H1 (cell line): ENCODE measurements around the gene SRP9. TPM values are rescaled to one million over a fixed set of nuclear protein-coding genes. Genes with fewer than 3 reads are reported as not detected.
A peak's percentile ranks its signal among the peaks of the same experiment; 100 is the strongest.

Experiments used
- CTCF ChIA-PET: fragments of 300-600 bp; sonication (Branson Sonifier 250); formaldehyde crosslinking; loops from one replicate; lab custom pipeline; 2021; ENCODE audit not compliant: partially characterized antibody; lab: Charles Lee
- POLR2A ChIA-PET: fragments of 300-600 bp; sonication (Branson Sonifier 250); formaldehyde crosslinking; loops from one replicate; lab custom pipeline; 2021; ENCODE audit warnings: inconsistent platforms; ENCODE audit not compliant: partially characterized antibody; lab: Charles Lee
- DNase-seq, 2 experiments: peaks; one replicate each; pipeline versions ENCODE4 v3.0.0 to v3.0.0-alpha.2; 2010 to 2022; ENCODE audit warnings: low spot score in 2 of 2, low read depth in 1 of 2, mixed read lengths in 1 of 2
- FAIRE-seq: peaks from 2 replicates; lab custom pipeline; 2011; peaks lifted over from hg19 to GRCh38; lab: Jason Lieb, UNC
- H2AFZ ChIP-seq: 2 replicates; pipeline ENCODE4 v1.8.1; 2012; ENCODE audit warnings: low read length, inconsistent platforms
- H2AK5ac ChIP-seq: 2 replicates; pipeline ENCODE4 v1.6.1; 2013; ENCODE audit warnings: low read depth, low read length
- H2BK120ac ChIP-seq: replicated peaks from 2 replicates; pipeline ENCODE3; 2013; ENCODE audit warnings: low read depth, low read length, inconsistent platforms
- H2BK12ac ChIP-seq: 2 replicates; pipeline ENCODE4 v1.6.1; 2013; ENCODE audit warnings: low read depth, low read length
- H2BK15ac ChIP-seq: 2 replicates; pipeline ENCODE4 v1.6.1; 2013; ENCODE audit warnings: low read length
- H2BK20ac ChIP-seq: 2 replicates; pipeline ENCODE4 v1.6.1; 2013; ENCODE audit warnings: low read length
- H2BK5ac ChIP-seq: 2 replicates; pipeline ENCODE4 v1.6.1; 2013; ENCODE audit warnings: low read depth, low read length
- H3K14ac ChIP-seq: 2 replicates; pipeline ENCODE4 v1.6.1; 2013; ENCODE audit warnings: inconsistent platforms; ENCODE audit not compliant: insufficient read length
- H3K18ac ChIP-seq: 2 replicates; pipeline ENCODE4 v1.6.1; 2013; ENCODE audit warnings: low read length; ENCODE audit errors: extremely low read depth
- H3K23ac ChIP-seq: 2 replicates; pipeline ENCODE4 v1.6.1; 2013; ENCODE audit warnings: inconsistent platforms; ENCODE audit not compliant: insufficient read length
- H3K23me2 ChIP-seq: 2 replicates; pipeline ENCODE4 v1.6.1; 2013; ENCODE audit warnings: low read depth, low read length
- H3K27ac ChIP-seq: 2 replicates; pipeline ENCODE4 v1.6.1; 2011; ENCODE audit warnings: low read depth, low read length, inconsistent platforms
- H3K27me3 ChIP-seq, 4 experiments: replicated peaks in 1 of 4; 1 replicate in 1 of 4; 2 replicates in 3 of 4; pipeline versions ENCODE4 v1.6.1 to v1.8.1; 2011 to 2013; ENCODE audit warnings: low read length in 3 of 4, mild to moderate bottlenecking in 3 of 4, inconsistent platforms in 2 of 4, mixed read lengths in 2 of 4, moderate library complexity in 1 of 4; ENCODE audit not compliant: control insufficient read depth in 3 of 4, insufficient read depth in 3 of 4; ENCODE audit errors: extremely low read depth in 1 of 4
- H3K36me3 ChIP-seq, 4 experiments: 2 replicates each; pipeline versions ENCODE4 v1.6.1 to v1.8.1; 2011 to 2013; ENCODE audit warnings: mild to moderate bottlenecking in 4 of 4, low read length in 3 of 4, moderate library complexity in 2 of 4, control low read depth in 1 of 4, inconsistent platforms in 1 of 4; ENCODE audit not compliant: insufficient read depth in 4 of 4, control insufficient read depth in 2 of 4
- H3K4ac ChIP-seq: replicated peaks from 2 replicates; pipeline ENCODE3; 2013; ENCODE audit warnings: low read length, low read depth, mixed read lengths, inconsistent platforms; ENCODE audit not compliant: insufficient read length
- H3K4me1 ChIP-seq, 4 experiments: replicated peaks in 1 of 4; 1 replicate in 1 of 4; 2 replicates in 3 of 4; pipeline versions ENCODE4 v1.6.1 to v1.8.1; 2011 to 2013; ENCODE audit warnings: low read length in 3 of 4, inconsistent platforms in 2 of 4, mixed read lengths in 1 of 4; ENCODE audit not compliant: insufficient read depth in 4 of 4, control insufficient read depth in 3 of 4
- H3K4me2 ChIP-seq, 2 experiments: 2 replicates each; pipeline versions ENCODE4 v1.6.1 to v1.8.1; 2011 to 2013; ENCODE audit warnings: low read depth in 2 of 2, low read length in 2 of 2, control low read depth in 1 of 2, inconsistent platforms in 1 of 2, mild to moderate bottlenecking in 1 of 2; ENCODE audit not compliant: insufficient read depth in 1 of 2
- H3K4me3 ChIP-seq, 4 experiments: fragments of 200-600, 300-600 bp in 1 of 4; sonication (generic), shearing (Covaris generic), sonication (Bioruptor Twin) in 1 of 4; 2 replicates each; pipeline versions ENCODE4 v1.5.1 to v1.8.1; 2011 to 2016; ENCODE audit warnings: low read length in 4 of 4, low read depth in 3 of 4, control low read depth in 2 of 4, inconsistent platforms in 2 of 4, mild to moderate bottlenecking in 2 of 4, mixed read lengths in 1 of 4, moderate library complexity in 1 of 4; ENCODE audit not compliant: insufficient read depth in 2 of 4; ENCODE audit errors: extremely low read depth in 1 of 4
- H3K56ac ChIP-seq: replicated peaks from 2 replicates; pipeline ENCODE3; 2013; ENCODE audit warnings: low read depth, mild to moderate bottlenecking, mixed read lengths, low read length, inconsistent platforms; ENCODE audit not compliant: insufficient read length
- H3K79me1 ChIP-seq: 2 replicates; pipeline ENCODE4 v1.6.1; 2013; ENCODE audit warnings: low read depth, low read length, control low read depth
- H3K79me2 ChIP-seq, 2 experiments: 2 replicates each; pipeline versions ENCODE4 v1.6.1 to v1.8.1; 2012 to 2013; ENCODE audit warnings: low read length in 2 of 2, mild to moderate bottlenecking in 2 of 2, inconsistent platforms in 1 of 2; ENCODE audit not compliant: insufficient read depth in 2 of 2, control insufficient read depth in 1 of 2
- H3K9ac ChIP-seq, 4 experiments: replicated peaks in 1 of 4; 1 replicate in 1 of 4; 2 replicates in 3 of 4; pipeline versions ENCODE4 v1.6.1 to v1.8.1; 2011 to 2013; ENCODE audit warnings: low read depth in 3 of 4, low read length in 3 of 4, control low read depth in 2 of 4, mild to moderate bottlenecking in 2 of 4, moderate library complexity in 2 of 4, inconsistent platforms in 1 of 4; ENCODE audit errors: extremely low read depth in 1 of 4
- H3K9me3 ChIP-seq, 2 experiments: 2 replicates each; pipeline versions ENCODE4 v1.6.1 to v1.8.1; 2012 to 2013; ENCODE audit warnings: mild to moderate bottlenecking in 2 of 2, moderate library complexity in 2 of 2, control low read depth in 1 of 2, inconsistent platforms in 1 of 2, low read depth in 1 of 2, low read length in 1 of 2, mixed read lengths in 1 of 2; ENCODE audit not compliant: insufficient read depth in 2 of 2
- H4K20me1 ChIP-seq, 2 experiments: replicated peaks in 1 of 2; 2 replicates each; pipeline versions ENCODE3 to v1.8.1; 2011 to 2013; ENCODE audit warnings: inconsistent platforms in 2 of 2, low read length in 2 of 2, mild to moderate bottlenecking in 1 of 2; ENCODE audit not compliant: insufficient read depth in 2 of 2, control insufficient read depth in 1 of 2
- H4K5ac ChIP-seq: 2 replicates; pipeline ENCODE4 v1.6.1; 2013; ENCODE audit warnings: low read length, low read depth, mixed read lengths, inconsistent platforms; ENCODE audit not compliant: insufficient read length
- H4K8ac ChIP-seq: 2 replicates; pipeline ENCODE4 v1.8.0; 2013; ENCODE audit warnings: mild to moderate bottlenecking, moderate library complexity, low read length, inconsistent platforms; ENCODE audit not compliant: insufficient read depth; ENCODE audit errors: extremely low read depth
- H4K91ac ChIP-seq: replicated peaks from 2 replicates; pipeline ENCODE3; 2013; ENCODE audit warnings: low read length, mixed read lengths, inconsistent platforms; ENCODE audit not compliant: insufficient read length
- RNF2 ChIP-seq: fragments of 200-900, 300-1000 bp; sonication (generic); IDR thresholded peaks from 2 replicates; pipeline ENCODE4 v1.7.1; 2016; ENCODE audit warnings: borderline replicate concordance, low read depth, mild to moderate bottlenecking, antibody characterized with exemption, low read length; ENCODE audit not compliant: poor library complexity, severe bottlenecking; ENCODE audit errors: missing control alignments
- WGBS, 2 experiments: shearing (Covaris generic) in 1 of 2; methylation state at CpG; one replicate each; pipeline versions ENCODE4 v1.1.6 to v1.1.7; 2013 to 2015; ENCODE audit warnings: low lambda C conversion rate in 2 of 2, mixed read lengths in 2 of 2, inconsistent platforms in 1 of 2, low coverage in 1 of 2, missing lambda C conversion rate in 1 of 2; ENCODE audit not compliant: insufficient replicate concordance in 2 of 2, insufficient coverage in 1 of 2, insufficient read length in 1 of 2; ENCODE audit errors: extremely low coverage in 1 of 2, missing lambda C conversion rate in 1 of 2; 5-methylcytosine and 5-hydroxymethylcytosine counted together
- polyA plus RNA-seq, 7 experiments: library from polyadenylated mRNA; depleted of rRNA in 3 of 7; stranded (reverse) in 5 of 7; unstranded in 2 of 7; fragments of >200 nt in 5 of 7; fragments of 200-250 nt in 2 of 7; gene quantifications; 1 replicate in 5 of 7; 2 replicates in 1 of 7; 4 replicates in 1 of 7; pipeline versions ENCODE4 v1.2.1 to v1.2.3, GENCODE V29; 2011 to 2013; ENCODE audit warnings: missing spikeins in 2 of 7, mixed read lengths in 2 of 7
- total RNA-seq: library from RNA; stranded (reverse); fragmentation: NEBNext Ultra II Directional; extraction: Animal tissue kit (Norgen Biotek cat#: 25700); gene quantifications from 2 replicates; pipeline ENCODE4 v1.2.1, GENCODE V29; 2021

Gene SRP9
- total and polyA plus RNA-seq, 2 of the 8 experiments (the other 6 are each of a cell fraction or from before 2014, with no cell fraction given): 446 to 572 TPM

- ChIA-PET CTCF (interaction anchor here (0.7 to 2.9 kb wide), 14 partner anchors 8 to 272 kb away, joined by 3 to 8 read pairs (median 4); no protein-coding TSS in a partner anchor), POLR2A (interaction anchor here (1.1 to 1.4 kb wide), 2 partner anchors 31 to 38 kb away, joined by 3 to 4 read pairs; partner anchors contain the start of gene SRP9)
- Histone ChIP-seq H2BK20ac (no peak overlapping the region), H3K14ac (no peak overlapping the region), H3K36me3 (no peaks in the 10 kb centered on the region), H3K18ac (no peak overlapping the region), H3K4me2 (peak overlapping the region; percentile 3 to 60; a peak in 3 of 4 replicates), H2AK5ac (no peak overlapping the region), H3K27ac (no peak overlapping the region), H3K4me3 (peak overlapping the region in 3 of 4 experiments; percentile 2 to 33 (median 11); a peak in 3 of 8 replicates), H2BK5ac (peak overlapping the region; percentile 44; the same call in 1 of the 2 replicates), H3K56ac (no peak overlapping the region), H4K8ac (no peak overlapping the region), H4K91ac (no peak overlapping the region), H4K5ac (no peak overlapping the region), H3K79me2 (no peaks in the 10 kb centered on the region), H3K23ac (no peak overlapping the region), H2BK15ac (no peak overlapping the region), H3K9me3 (no peaks in the 10 kb centered on the region), H3K9ac (no peak overlapping the region), H2BK120ac (no peak overlapping the region), H3K4ac (no peak overlapping the region), H3K23me2 (no peaks in the 10 kb centered on the region), H2AFZ (no peak overlapping the region), H2BK12ac (peak overlapping the region; percentile 75; the same call in 1 of the 2 replicates), H3K4me1 (peaks cover 2 to 5% (median 3%) of the 10 kb centered on the region in 4 experiments; a peak in 4 of 7 replicates), H4K20me1 (no peaks in the 10 kb centered on the region), H3K79me1 (no peaks in the 10 kb centered on the region), H3K27me3 (0 out of 7 replicates have a peak, but pooled peaks cover 0 to 4% (median 0%) of the 10 kb centered on the region in 4 experiments)
- FAIRE-seq: no peak
- 34% methylated on average over 17 of the region's 18 CpGs; no CpG with 5 or more reads in 1 of the 2 experiments for WGBS, 2 experiments
- peak; percentile 77 to 82 for DNase-seq
- TF ChIP-seq RNF2: no peak
Measured at GRCh38 chr1:225746361-225747179, 31.1 kb upstream of the SRP9 start.
